GM12875 (cell line): ENCODE measurements around the gene IFIT2.

Experiments used
- H3K4me3 ChIP-seq: one replicate; pipeline ENCODE4 v1.5.1; 2011; ENCODE audit warnings: low read depth, low read length, control low read depth
- CTCF ChIP-seq: IDR thresholded peaks from 2 replicates; pipeline ENCODE4 v1.5.1; 2011; ENCODE audit warnings: low read depth, mild to moderate bottlenecking, control low read depth, inconsistent platforms, low read length, moderate library complexity, borderline replicate concordance; ENCODE audit not compliant: insufficient read depth

The IFIT2 gene

GRCh38 chr10:89351780-89352597 is 50.1 kb downstream of the IFIT2 start:
- no peak for TF ChIP-seq CTCF
- no peak overlapping the region for H3K4me3 ChIP-seq

- no peak for TF ChIP-seq CTCF
- H3K4me3 ChIP-seq, result no peak overlapping the region
These were observed 51.0 kb downstream of the IFIT2 start for GRCh38 chr10:89352802-89353201.

- TF ChIP-seq CTCF, result no peak
- H3K4me3 ChIP-seq, result no peak overlapping the region
These were observed 53.6 kb downstream of the IFIT2 start for GRCh38 chr10:89355394-89355931.

GRCh38 chr10:89357096-89357495 is 55.2 kb downstream of the IFIT2 start:
- no peak for TF ChIP-seq CTCF
- no peak overlapping the region for H3K4me3 ChIP-seq

- no peak for TF ChIP-seq CTCF
- H3K4me3 ChIP-seq, result no peak overlapping the region
These were observed 56.1 kb downstream of the IFIT2 start for GRCh38 chr10:89357975-89358374.
